Measurements from ENCODE around the gene SCGB1C2.
A peak's percentile ranks its signal among the peaks of the same experiment; 100 is the strongest.

The SCGB1C2 gene

GRCh38 chr17:179781-180380 lies 42.5 kb downstream of the SCGB1C2 start:
- DNase-seq, result no peak
- Histone ChIP-seq H3K9me3 (ENCODE audit: control extremely low read depth in 1 of 5, control insufficient read depth in 4 of 5, insufficient read depth in 2 of 5, low read depth in 1 of 5, low read length in 4 of 5) (no peaks in the 10 kb centered on the region), H3K4me1 (ENCODE audit: control extremely low read depth in 1 of 4, control insufficient read depth in 4 of 4, insufficient read depth in 4 of 4, low read length in 3 of 4) (peaks cover 0 to 31% (median 9%) of the 10 kb centered on the region in 4 experiments), H3K27ac (ENCODE audit: insufficient read depth in 1 of 2, low read depth in 1 of 2, low read length in 2 of 2, poor library complexity in 1 of 2, severe bottlenecking in 2 of 2) (no peak overlapping the region), H3K27me3 (replicated peaks in 2 of 5; ENCODE audit: control insufficient read depth in 4 of 5, insufficient read depth in 5 of 5, low read length in 4 of 5) (peaks cover 0 to 64% (median 29%) of the 10 kb centered on the region in 5 experiments), H3K4me3 (ENCODE audit: control insufficient read depth in 1 of 7, extremely low read depth in 1 of 7, insufficient read depth in 4 of 7, low read depth in 2 of 7, low read length in 6 of 7) (no peak overlapping the region), H3K36me3 (ENCODE audit: control insufficient read depth in 4 of 4, insufficient read depth in 4 of 4, low read length in 3 of 4) (no peaks in the 10 kb centered on the region)
- WGBS (ENCODE audit: insufficient coverage), result 26% methylated on average over 28 of the region's 32 CpGs
- ChIA-PET POLR2A (no interaction called here), CTCF (interaction anchor here (1.1 to 2.0 kb wide), 3 partner anchors 15 to 520 kb away, joined by 3 to 6 read pairs (median 4); no protein-coding TSS in a partner anchor)

DNA sequence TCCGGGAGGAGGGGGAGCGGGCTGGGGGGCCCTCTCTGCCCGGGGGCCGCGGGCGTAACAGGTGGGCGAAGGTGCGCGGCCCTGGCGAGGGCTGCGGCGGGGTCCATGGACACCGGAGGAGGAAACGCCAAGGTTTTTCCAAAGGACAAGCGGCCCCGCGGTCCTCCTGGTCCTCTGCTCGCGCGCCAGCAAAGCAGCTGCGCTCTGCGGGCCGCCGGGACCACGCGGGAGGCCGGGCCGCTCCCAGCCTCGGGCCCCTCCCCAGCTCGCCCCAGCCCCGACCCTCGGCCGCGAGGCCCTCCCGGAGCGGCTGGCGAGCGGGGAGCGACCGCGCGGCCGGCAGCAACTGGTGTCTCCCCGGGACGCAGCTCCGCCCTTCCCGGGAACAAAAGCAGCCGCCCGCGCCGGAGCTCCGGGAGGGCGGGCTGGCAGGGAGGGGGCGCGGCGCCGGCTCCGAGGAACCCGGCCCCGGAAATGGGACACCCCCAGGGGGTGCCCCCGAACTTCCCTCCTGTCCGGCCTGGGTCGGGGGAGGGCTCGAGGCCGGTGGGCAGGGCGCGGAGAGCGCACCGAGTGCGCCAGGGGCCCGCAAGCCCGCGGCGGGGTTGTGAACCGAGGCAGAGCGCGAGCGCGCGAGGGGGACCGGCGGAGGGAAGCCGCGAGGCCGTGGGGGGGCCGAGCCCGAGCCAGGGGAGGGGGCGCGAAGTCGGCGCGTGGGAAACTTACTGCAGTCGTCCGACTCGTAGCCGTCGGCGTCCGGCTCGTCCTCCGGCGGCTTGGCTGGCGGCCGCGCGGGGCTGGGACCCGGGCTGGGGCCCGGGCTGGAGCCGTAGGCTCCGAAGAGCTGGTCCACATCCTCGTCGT lies 43.2 kb downstream of the SCGB1C2 start:
- Histone ChIP-seq H3K4me3 (ENCODE audit: control insufficient read depth in 1 of 7, extremely low read depth in 1 of 7, insufficient read depth in 4 of 7, low read depth in 2 of 7, low read length in 6 of 7) (peak overlapping the region in 3 of 7 experiments; percentile 46 to 57 (median 46)), H3K4me1 (ENCODE audit: control extremely low read depth in 1 of 4, control insufficient read depth in 4 of 4, insufficient read depth in 4 of 4, low read length in 3 of 4) (peaks cover 0 to 34% (median 9%) of the 10 kb centered on the region in 4 experiments), H3K36me3 (ENCODE audit: control insufficient read depth in 4 of 4, insufficient read depth in 4 of 4, low read length in 3 of 4) (no peaks in the 10 kb centered on the region), H3K9me3 (ENCODE audit: control extremely low read depth in 1 of 5, control insufficient read depth in 4 of 5, insufficient read depth in 2 of 5, low read depth in 1 of 5, low read length in 4 of 5) (no peaks in the 10 kb centered on the region), H3K27me3 (replicated peaks in 2 of 5; ENCODE audit: control insufficient read depth in 4 of 5, insufficient read depth in 5 of 5, low read length in 4 of 5) (peaks cover 0 to 64% (median 31%) of the 10 kb centered on the region in 5 experiments), H3K27ac (ENCODE audit: insufficient read depth in 1 of 2, low read depth in 1 of 2, low read length in 2 of 2, poor library complexity in 1 of 2, severe bottlenecking in 2 of 2) (no peak overlapping the region)
- ChIA-PET CTCF (interaction anchor here (1.1 to 2.0 kb wide), 3 partner anchors 15 to 520 kb away, joined by 3 to 6 read pairs (median 4); no protein-coding TSS in a partner anchor), POLR2A (no interaction called here)
- peak in 1 of 3 donors; percentile 34 for DNase-seq
- WGBS (ENCODE audit: insufficient coverage), result 2% methylated on average over 51 of the region's 112 CpGs

GRCh38 chr17:181245-182049 lies 44.1 kb downstream of the SCGB1C2 start, which contains the start of gene DOC2B:
Gene DOC2B (minus strand): TSS chr17:181650. CDS start chr17:181479, 171 bp downstream.
- H3K27me3 ChIP-seq (replicated peaks in 2 of 5; ENCODE audit: control insufficient read depth in 4 of 5, insufficient read depth in 5 of 5, low read length in 4 of 5), result peaks cover 0 to 64% (median 34%) of the 10 kb centered on the region in 5 experiments
- peak; percentile 32 to 63 (median 58) for DNase-seq
- peak within 1 kb of the TSS; percentile 12 to 65 (median 34) for H3K4me3 ChIP-seq (ENCODE audit: control insufficient read depth in 1 of 7, extremely low read depth in 1 of 7, insufficient read depth in 4 of 7, low read depth in 2 of 7, low read length in 6 of 7)
- H3K9me3 ChIP-seq (ENCODE audit: control extremely low read depth in 1 of 5, control insufficient read depth in 4 of 5, insufficient read depth in 2 of 5, low read depth in 1 of 5, low read length in 4 of 5), result no peaks in the 10 kb centered on the region
- WGBS (ENCODE audit: insufficient coverage), result 4% methylated on average over 81 of the region's 120 CpGs
- H3K36me3 ChIP-seq (ENCODE audit: control insufficient read depth in 4 of 4, insufficient read depth in 4 of 4, low read length in 3 of 4), result no peaks in the 10 kb centered on the region
- ChIA-PET POLR2A (no interaction called here), CTCF (interaction anchor here (2.0 to 2.1 kb wide), 2 partner anchors 16 to 519 kb away, joined by 4 read pairs; no protein-coding TSS in a partner anchor)
- H3K27ac ChIP-seq (ENCODE audit: insufficient read depth in 1 of 2, low read depth in 1 of 2, low read length in 2 of 2, poor library complexity in 1 of 2, severe bottlenecking in 2 of 2), result no peak within 1 kb of the TSS
- peaks cover 0 to 41% (median 9%) of the 10 kb centered on the region in 4 experiments for H3K4me1 ChIP-seq (ENCODE audit: control extremely low read depth in 1 of 4, control insufficient read depth in 4 of 4, insufficient read depth in 4 of 4, low read length in 3 of 4)

GRCh38 chr17:182050-182751 lies 44.8 kb downstream of the SCGB1C2 start:
- Histone ChIP-seq H3K36me3 (ENCODE audit: control insufficient read depth in 4 of 4, insufficient read depth in 4 of 4, low read length in 3 of 4) (no peaks in the 10 kb centered on the region), H3K27ac (ENCODE audit: insufficient read depth in 1 of 2, low read depth in 1 of 2, low read length in 2 of 2, poor library complexity in 1 of 2, severe bottlenecking in 2 of 2) (no peak overlapping the region), H3K9me3 (ENCODE audit: control extremely low read depth in 1 of 5, control insufficient read depth in 4 of 5, insufficient read depth in 2 of 5, low read depth in 1 of 5, low read length in 4 of 5) (no peaks in the 10 kb centered on the region), H3K4me3 (ENCODE audit: control insufficient read depth in 1 of 7, extremely low read depth in 1 of 7, insufficient read depth in 4 of 7, low read depth in 2 of 7, low read length in 6 of 7) (peak overlapping the region in 4 of 7 experiments; percentile 34 to 65 (median 56)), H3K27me3 (replicated peaks in 2 of 5; ENCODE audit: control insufficient read depth in 4 of 5, insufficient read depth in 5 of 5, low read length in 4 of 5) (peaks cover 0 to 64% (median 34%) of the 10 kb centered on the region in 5 experiments), H3K4me1 (ENCODE audit: control extremely low read depth in 1 of 4, control insufficient read depth in 4 of 4, insufficient read depth in 4 of 4, low read length in 3 of 4) (peaks cover 0 to 41% (median 9%) of the 10 kb centered on the region in 4 experiments)
- 82% methylated on average over 10 of the region's 18 CpGs for WGBS (ENCODE audit: insufficient coverage)
- no peak for DNase-seq
- ChIA-PET CTCF (interaction anchor here (0.7 to 2.1 kb wide), 3 partner anchors 9 to 127 kb away, joined by 3 to 4 read pairs (median 4); no protein-coding TSS in a partner anchor), POLR2A (no interaction called here)

DNA sequence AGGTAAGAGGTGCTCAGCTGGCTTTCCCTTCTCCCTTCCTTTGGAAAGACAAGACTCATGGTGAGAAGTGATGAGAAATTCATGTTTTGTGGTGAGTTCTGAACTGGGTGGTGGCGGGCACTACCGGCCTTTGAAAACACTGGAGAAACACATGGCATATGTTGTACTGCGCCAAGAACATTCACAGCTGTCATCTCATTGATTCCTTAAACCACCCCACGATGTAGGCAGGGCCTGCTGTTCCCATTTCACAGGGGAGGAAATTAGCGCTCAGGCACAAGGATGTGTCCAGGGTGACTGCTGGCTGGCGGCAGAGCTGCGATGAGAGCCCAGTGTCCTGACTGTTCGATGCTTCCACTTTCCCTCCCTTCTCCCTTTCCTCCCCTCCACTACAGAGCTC lies 45.7 kb downstream of the SCGB1C2 start:
- POLR2A ChIA-PET, result no interaction called here
- H3K36me3 ChIP-seq (ENCODE audit: control insufficient read depth in 4 of 4, insufficient read depth in 4 of 4, low read length in 3 of 4), result no peaks in the 10 kb centered on the region
- H3K4me3 ChIP-seq (ENCODE audit: control insufficient read depth in 1 of 7, extremely low read depth in 1 of 7, insufficient read depth in 4 of 7, low read depth in 2 of 7, low read length in 6 of 7), result no peak overlapping the region
- H3K27ac ChIP-seq (ENCODE audit: insufficient read depth in 1 of 2, low read depth in 1 of 2, low read length in 2 of 2, poor library complexity in 1 of 2, severe bottlenecking in 2 of 2), result no peak overlapping the region
- H3K9me3 ChIP-seq (ENCODE audit: control extremely low read depth in 1 of 5, control insufficient read depth in 4 of 5, insufficient read depth in 2 of 5, low read depth in 1 of 5, low read length in 4 of 5), result no peaks in the 10 kb centered on the region
- no peak for DNase-seq
- peaks cover 0 to 41% (median 9%) of the 10 kb centered on the region in 4 experiments for H3K4me1 ChIP-seq (ENCODE audit: control extremely low read depth in 1 of 4, control insufficient read depth in 4 of 4, insufficient read depth in 4 of 4, low read length in 3 of 4)
- CTCF ChIA-PET, result interaction anchor here (0.7 to 2.1 kb wide), 5 partner anchors 9 to 126 kb away, joined by 3 to 6 read pairs (median 4); no protein-coding TSS in a partner anchor
- WGBS (ENCODE audit: insufficient coverage), result 97% methylated on average over 7 of the region's 8 CpGs
- peaks cover 0 to 56% (median 36%) of the 10 kb centered on the region in 5 experiments for H3K27me3 ChIP-seq (replicated peaks in 2 of 5; ENCODE audit: control insufficient read depth in 4 of 5, insufficient read depth in 5 of 5, low read length in 4 of 5)

GRCh38 chr17:185445-186138 lies 48.2 kb downstream of the SCGB1C2 start:
- Histone ChIP-seq H3K27me3 (replicated peaks in 2 of 5; ENCODE audit: control insufficient read depth in 4 of 5, insufficient read depth in 5 of 5, low read length in 4 of 5) (peaks cover 0 to 30% (median 26%) of the 10 kb centered on the region in 5 experiments), H3K4me3 (ENCODE audit: control insufficient read depth in 1 of 7, extremely low read depth in 1 of 7, insufficient read depth in 4 of 7, low read depth in 2 of 7, low read length in 6 of 7) (no peak overlapping the region), H3K36me3 (ENCODE audit: control insufficient read depth in 4 of 4, insufficient read depth in 4 of 4, low read length in 3 of 4) (no peaks in the 10 kb centered on the region), H3K4me1 (ENCODE audit: control extremely low read depth in 1 of 4, control insufficient read depth in 4 of 4, insufficient read depth in 4 of 4, low read length in 3 of 4) (peaks cover 0 to 32% (median 5%) of the 10 kb centered on the region in 4 experiments), H3K9me3 (ENCODE audit: control extremely low read depth in 1 of 5, control insufficient read depth in 4 of 5, insufficient read depth in 2 of 5, low read depth in 1 of 5, low read length in 4 of 5) (no peaks in the 10 kb centered on the region), H3K27ac (ENCODE audit: insufficient read depth in 1 of 2, low read depth in 1 of 2, low read length in 2 of 2, poor library complexity in 1 of 2, severe bottlenecking in 2 of 2) (no peak overlapping the region)
- DNase-seq, result peak in 2 of 3 donors; percentile 59 to 61
- CTCF ChIA-PET, result interaction anchor here (1.0 kb wide), 1 partner anchor 122 kb away, joined by 3 read pairs; no protein-coding TSS in a partner anchor
- POLR2A ChIA-PET, result no interaction called here
- 45% methylated on average over 8 of the region's 14 CpGs for WGBS (ENCODE audit: insufficient coverage)
